ENCODE data around the gene CCDC77.

Gene CCDC77

GRCh38 chr12:452667-453210, 51.3 kb downstream of the CCDC77 start:
- TF ChIP-seq, protein P1, sequence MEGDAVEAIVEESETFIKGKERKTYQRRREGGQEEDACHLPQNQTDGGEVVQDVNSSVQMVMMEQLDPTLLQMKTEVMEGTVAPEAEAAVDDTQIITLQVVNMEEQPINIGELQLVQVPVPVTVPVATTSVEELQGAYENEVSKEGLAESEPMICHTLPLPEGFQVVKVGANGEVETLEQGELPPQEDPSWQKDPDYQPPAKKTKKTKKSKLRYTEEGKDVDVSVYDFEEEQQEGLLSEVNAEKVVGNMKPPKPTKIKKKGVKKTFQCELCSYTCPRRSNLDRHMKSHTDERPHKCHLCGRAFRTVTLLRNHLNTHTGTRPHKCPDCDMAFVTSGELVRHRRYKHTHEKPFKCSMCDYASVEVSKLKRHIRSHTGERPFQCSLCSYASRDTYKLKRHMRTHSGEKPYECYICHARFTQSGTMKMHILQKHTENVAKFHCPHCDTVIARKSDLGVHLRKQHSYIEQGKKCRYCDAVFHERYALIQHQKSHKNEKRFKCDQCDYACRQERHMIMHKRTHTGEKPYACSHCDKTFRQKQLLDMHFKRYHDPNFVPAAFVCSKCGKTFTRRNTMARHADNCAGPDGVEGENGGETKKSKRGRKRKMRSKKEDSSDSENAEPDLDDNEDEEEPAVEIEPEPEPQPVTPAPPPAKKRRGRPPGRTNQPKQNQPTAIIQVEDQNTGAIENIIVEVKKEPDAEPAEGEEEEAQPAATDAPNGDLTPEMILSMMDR (conservative IDR thresholded peaks at IDR 0.05; ENCODE audit: low read depth, low read length), result peak; percentile 48
- H3K4me3 ChIP-seq (ENCODE audit: low read depth, low read length), result no peak overlapping the region
- no peak for DNase-seq (ENCODE audit: low read depth)

- no peak overlapping the region for H3K4me3 ChIP-seq (ENCODE audit: low read depth, low read length)
- DNase-seq (ENCODE audit: low read depth), result no peak
- TF ChIP-seq, protein P1 (conservative IDR thresholded peaks at IDR 0.05; ENCODE audit: low read depth, low read length), result no peak
Observed at GRCh38 chr12:454833-455232, 53.4 kb downstream of the CCDC77 start.

DNA sequence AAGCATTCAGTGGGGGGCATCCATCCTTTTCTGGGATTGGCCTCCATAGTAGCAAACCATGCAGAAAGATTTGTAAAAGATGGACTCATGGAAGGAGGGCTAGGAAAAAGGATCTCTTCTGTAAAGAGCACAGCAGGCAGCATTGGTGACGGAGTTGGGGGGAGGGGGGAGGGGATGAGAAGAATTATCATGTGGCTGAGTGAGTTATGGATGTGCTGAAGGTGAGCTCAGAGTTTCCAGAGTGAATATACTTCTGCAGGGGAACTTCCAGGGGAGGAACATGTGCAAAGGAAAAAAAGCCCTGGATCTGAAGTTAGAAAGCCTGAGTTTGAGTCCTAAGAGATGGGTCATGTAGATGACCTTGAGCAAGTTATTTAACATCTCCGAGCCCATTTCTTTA, 54.4 kb downstream of the CCDC77 start:
- no peak for DNase-seq (ENCODE audit: low read depth)
- H3K4me3 ChIP-seq (ENCODE audit: low read depth, low read length), result no peak overlapping the region
- TF ChIP-seq, protein P1 (conservative IDR thresholded peaks at IDR 0.05; ENCODE audit: low read depth, low read length), result no peak

DNA sequence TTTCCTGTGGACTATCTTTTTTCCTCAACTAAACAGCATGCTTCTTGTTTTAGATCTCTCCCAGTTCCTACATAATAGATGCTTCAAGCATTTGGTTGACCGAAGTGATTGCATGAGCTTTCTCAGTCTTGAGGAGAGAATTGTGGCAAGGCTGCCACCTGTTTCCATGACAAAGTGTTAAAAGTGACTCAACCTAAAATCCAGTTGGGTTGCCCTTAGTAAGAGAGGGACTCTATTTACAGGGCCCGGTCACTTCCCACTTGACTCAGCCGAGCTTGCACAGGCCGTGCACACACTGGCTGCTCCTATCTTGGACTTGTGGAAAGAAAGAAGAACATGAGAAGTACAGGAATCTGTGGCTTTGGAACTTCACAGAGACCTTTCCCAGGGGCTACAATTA, 56.2 kb downstream of the CCDC77 start:
- no peak for DNase-seq (ENCODE audit: low read depth)
- TF ChIP-seq, protein P1 (conservative IDR thresholded peaks at IDR 0.05; ENCODE audit: low read depth, low read length), result no peak
- H3K4me3 ChIP-seq (ENCODE audit: low read depth, low read length), result no peak overlapping the region

- TF ChIP-seq, protein P1 (conservative IDR thresholded peaks at IDR 0.05; ENCODE audit: low read depth, low read length), result no peak
- no peak for DNase-seq (ENCODE audit: low read depth)
- H3K4me3 ChIP-seq (ENCODE audit: low read depth, low read length), result no peak overlapping the region
Observed at GRCh38 chr12:459050-459429, 57.6 kb downstream of the CCDC77 start.

DNA sequence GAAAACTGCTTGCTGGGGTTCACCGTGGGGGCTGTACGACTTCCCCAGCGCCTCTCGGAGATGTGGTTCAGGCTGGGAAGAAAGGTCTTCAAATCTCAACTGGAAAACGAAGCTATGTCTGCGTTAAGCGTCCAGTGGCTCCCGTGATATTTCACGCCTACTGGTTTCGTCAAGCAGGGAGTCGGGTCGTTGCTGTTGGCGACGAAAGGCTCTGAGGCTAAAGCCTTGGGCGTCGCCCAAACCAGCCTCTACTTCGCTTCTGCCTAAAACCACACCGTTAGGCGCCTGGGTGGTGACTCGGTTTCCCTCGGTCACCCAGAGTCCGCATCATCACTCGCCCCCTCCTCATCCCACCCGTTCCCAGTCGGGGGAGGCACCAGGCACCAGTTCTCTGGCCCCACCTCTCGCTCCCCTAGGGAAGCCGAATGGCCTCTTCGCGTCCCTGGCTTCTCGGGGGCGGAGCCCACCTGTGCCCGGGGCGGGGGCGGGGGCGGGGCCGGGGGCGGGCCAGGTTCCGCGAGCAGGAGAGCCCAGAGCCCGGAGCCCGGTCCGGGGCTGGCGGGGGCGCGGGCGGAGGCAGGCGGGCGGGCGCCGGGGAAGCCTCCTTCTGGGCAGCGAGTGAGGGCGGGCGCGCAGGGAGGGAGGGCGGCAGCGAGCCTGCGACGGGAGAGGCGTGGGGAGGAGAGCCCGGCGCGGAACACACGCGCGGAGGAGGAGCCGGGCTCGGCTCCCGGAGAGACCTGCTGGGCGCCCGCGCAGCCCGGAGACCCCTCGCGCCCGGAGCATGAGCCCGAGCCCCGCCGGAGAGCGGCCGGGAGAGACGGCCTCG, 58.2 kb downstream of the CCDC77 start, which contains the start of gene B4GALNT3:
Gene B4GALNT3, plus strand, starts transcription at position 510 of the 829 bp plus-strand sequence. CDS start 438 bp downstream, outside the sequence.
- TF ChIP-seq, protein P1 (conservative IDR thresholded peaks at IDR 0.05; ENCODE audit: low read depth, low read length), result no peak
- DNase-seq (ENCODE audit: low read depth), result no peak
- H3K4me3 ChIP-seq (ENCODE audit: low read depth, low read length), result peak within 1 kb of the TSS; percentile 39
